HG03520 (cell line): ENCODE data around the gene TMEM30A.

Experiments used
- ATAC-seq: cut with Tn5 transposase; IDR thresholded peaks from one replicate; pipeline ENCODE4 v1.9.1; 2021; ENCODE audit warnings: mild to moderate bottlenecking, moderate library complexity; ENCODE audit not compliant: unreplicated experiment

Gene TMEM30A

GRCh38 chr6:75292555-75292954, 8.0 kb upstream of the TMEM30A start:
- no peak for ATAC-seq

- no peak for ATAC-seq
These were observed 7.2 kb upstream of the TMEM30A start for GRCh38 chr6:75291744-75292143.

GRCh38 chr6:75291331-75291730, 6.7 kb upstream of the TMEM30A start:
- ATAC-seq, result no peak

- no peak for ATAC-seq
These were observed 5.7 kb upstream of the TMEM30A start for GRCh38 chr6:75290136-75290945.

- no peak for ATAC-seq
These were observed 3.4 kb upstream of the TMEM30A start for GRCh38 chr6:75288023-75288422.

GRCh38 chr6:75287424-75287823, 2.8 kb upstream of the TMEM30A start:
- no peak for ATAC-seq

- no peak for ATAC-seq
These were observed 2.4 kb upstream of the TMEM30A start for GRCh38 chr6:75286955-75287354.

- ATAC-seq, result peak; percentile 3
These were observed 669 bp upstream of the TMEM30A start for GRCh38 chr6:75285283-75285639.

GRCh38 chr6:75283907-75284631, 523 bp downstream of the TMEM30A start:
- peak; percentile 8 for ATAC-seq

- ATAC-seq, result no peak
These were observed 1.9 kb downstream of the TMEM30A start for GRCh38 chr6:75282706-75283105.

GRCh38 chr6:75281653-75282052, 2.9 kb downstream of the TMEM30A start:
- ATAC-seq, result no peak

- no peak for ATAC-seq
These were observed 4.3 kb downstream of the TMEM30A start for GRCh38 chr6:75280131-75280855.

GRCh38 chr6:75279418-75279817, 5.2 kb downstream of the TMEM30A start:
- ATAC-seq, result no peak

GRCh38 chr6:75278474-75279077, 6.0 kb downstream of the TMEM30A start:
- ATAC-seq, result no peak

- ATAC-seq, result no peak
These were observed 9.5 kb downstream of the TMEM30A start for GRCh38 chr6:75275067-75275466.

- no peak for ATAC-seq
These were observed 11.6 kb downstream of the TMEM30A start for GRCh38 chr6:75273009-75273408.

- no peak for ATAC-seq
These were observed 12.3 kb downstream of the TMEM30A start for GRCh38 chr6:75272145-75272840.

- no peak for ATAC-seq
These were observed 15.6 kb downstream of the TMEM30A start for GRCh38 chr6:75268988-75269354.

GRCh38 chr6:75268121-75268987, 16.2 kb downstream of the TMEM30A start:
- no peak for ATAC-seq

GRCh38 chr6:75267461-75267860, 17.1 kb downstream of the TMEM30A start:
- no peak for ATAC-seq
